Suppressor macrophage (primary cell): ENCODE results near the gene APLP2.
"Not testable (repeated sequence)": the region's sequence is repeated elsewhere in the genome, so short reads cannot be mapped to it uniquely, and the experiment has no call there.

ENCODE experiments used
- DNase-seq, 4 experiments: peaks; one replicate each; pipeline ENCODE4 v3.0.0-alpha.2; 2020 to 2022

APLP2 gene

GRCh38 chr11:130091169-130091568 lies 21.5 kb downstream of the APLP2 start:
- DNase-seq: not testable (repeated sequence)

GRCh38 chr11:130092661-130093060 lies 23.0 kb downstream of the APLP2 start:
- DNase-seq: no peak

GRCh38 chr11:130094614-130095013 lies 24.9 kb downstream of the APLP2 start:
- peak; percentile 76 to 92 (median 84) for DNase-seq

DNA sequence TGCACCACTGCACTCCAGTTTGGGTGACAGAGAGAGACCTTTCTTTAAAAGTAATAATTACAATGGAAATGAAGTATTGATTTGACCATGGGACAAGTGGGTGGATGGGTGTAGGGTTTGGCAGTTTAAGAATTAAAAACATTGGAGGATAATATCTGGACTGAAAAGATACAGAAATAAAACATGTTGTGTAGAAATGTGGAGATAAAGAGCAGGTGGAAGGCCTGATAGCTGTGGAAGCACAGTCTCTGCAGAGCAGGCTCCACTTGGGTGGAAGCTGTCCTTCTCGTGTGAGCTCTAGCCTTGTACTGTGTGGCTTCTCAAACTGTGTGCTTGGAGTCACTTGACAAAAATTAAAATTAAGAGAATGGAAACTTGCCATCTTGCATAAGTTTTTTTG lies 25.6 kb downstream of the APLP2 start:
- DNase-seq: no peak

GRCh38 chr11:130096042-130096441 lies 26.3 kb downstream of the APLP2 start:
- DNase-seq: no peak

DNA sequence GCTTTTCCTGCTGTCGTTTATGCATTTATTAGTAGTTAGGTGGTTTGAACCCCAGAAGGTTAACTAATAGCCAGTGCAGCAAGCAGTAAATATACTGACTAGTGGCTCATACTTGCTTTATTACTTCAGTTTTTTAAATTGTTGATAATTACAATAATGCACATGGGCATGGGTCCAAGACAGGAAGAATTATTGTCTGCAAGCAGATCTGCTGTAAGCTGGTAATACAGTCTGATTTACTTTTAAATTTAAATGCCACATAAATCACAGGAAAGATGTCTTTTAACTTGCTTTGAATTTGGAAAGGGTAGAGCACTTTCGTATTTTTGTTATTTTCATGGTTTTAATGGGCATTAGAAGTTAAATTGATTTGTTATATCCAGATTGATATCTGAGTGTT lies 27.1 kb downstream of the APLP2 start:
- DNase-seq: no peak

DNA sequence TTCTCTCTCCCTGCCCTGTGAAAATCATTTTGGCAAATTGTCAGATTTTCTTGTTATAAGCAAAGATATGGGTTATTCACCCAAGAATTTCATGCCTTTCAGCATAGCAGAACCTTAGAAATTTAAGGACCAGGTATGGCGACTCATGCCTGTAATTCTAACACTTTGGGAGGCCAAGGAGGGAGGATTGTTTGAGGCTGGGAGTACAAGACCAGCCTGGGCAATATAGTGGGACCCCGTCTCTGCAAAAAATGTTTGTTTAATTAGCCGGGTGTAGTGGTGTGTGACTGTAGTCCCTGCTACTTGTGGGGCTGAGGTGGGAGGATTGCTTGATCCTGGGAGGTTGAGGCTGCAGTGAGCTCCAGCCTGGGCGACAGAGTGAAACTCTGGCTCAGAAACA lies 27.6 kb downstream of the APLP2 start:
- no peak for DNase-seq

GRCh38 chr11:130099356-130099755 lies 29.7 kb downstream of the APLP2 start:
- DNase-seq: no peak

GRCh38 chr11:130100381-130101095 lies 30.8 kb downstream of the APLP2 start:
- DNase-seq: no peak

DNA sequence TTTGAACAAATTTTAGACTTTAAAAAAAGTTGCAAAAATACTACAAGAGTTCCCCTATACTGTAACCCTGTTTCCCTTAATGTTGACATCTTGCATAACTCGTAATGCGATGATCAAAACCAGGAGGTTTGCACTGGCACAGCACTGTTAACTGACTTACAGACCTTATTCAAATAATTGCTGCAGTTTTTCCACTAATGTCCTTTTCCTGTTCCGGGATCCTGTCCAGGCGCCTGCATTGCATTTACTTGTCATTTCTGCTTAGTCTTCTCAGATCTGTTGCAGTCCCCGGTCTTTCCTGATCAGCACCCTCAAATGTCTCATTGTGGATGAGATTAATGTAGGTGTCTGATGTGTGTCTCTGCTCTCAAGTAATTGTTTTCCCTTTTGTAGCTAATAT lies 32.0 kb downstream of the APLP2 start:
- peak in 2 of 4 experiments; percentile 17 to 38 for DNase-seq

DNA sequence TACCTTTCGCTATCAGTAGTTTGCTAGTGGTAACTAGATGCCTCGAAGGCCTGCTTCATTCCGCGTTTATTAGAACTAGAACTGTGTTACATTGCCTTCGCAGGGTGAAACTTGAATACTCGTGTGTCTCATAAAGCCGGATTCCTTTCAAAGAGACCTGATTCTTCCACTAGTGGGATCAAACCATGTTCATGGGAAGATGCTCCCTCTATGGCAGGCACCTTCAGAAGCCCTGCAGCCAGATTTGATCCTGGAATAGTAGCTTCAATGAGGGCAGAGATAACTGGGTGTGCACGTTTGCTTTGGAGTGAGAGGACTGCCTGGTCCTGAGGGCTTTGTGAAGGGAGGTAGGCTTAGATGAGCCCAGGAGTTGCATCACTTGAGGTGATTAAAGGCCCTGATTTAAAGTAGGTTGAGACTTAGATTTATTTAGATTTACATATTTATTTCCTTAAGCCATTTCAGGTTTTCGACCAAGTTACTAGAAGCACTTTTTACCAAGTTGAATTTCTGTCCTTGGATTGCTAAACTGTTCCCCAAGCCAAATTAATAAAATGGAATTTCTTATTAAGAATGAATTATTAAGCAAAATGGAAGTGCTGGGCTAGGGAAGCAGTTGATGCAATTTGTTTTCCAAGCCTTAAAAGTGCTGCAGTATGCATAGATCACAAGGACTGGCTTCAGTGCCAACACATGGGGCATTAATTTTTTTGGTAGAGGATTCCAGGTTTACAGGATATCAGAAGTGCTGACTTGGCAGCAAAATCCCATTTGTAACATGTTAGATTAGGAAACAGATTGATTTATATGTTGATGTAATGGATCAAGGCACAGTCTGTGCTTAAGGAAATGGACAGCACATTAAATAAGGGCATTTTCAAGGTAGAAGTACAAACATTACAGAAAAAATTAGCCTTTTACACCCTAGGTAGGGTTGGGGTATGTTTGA lies 32.9 kb downstream of the APLP2 start:
- DNase-seq: no peak

DNA sequence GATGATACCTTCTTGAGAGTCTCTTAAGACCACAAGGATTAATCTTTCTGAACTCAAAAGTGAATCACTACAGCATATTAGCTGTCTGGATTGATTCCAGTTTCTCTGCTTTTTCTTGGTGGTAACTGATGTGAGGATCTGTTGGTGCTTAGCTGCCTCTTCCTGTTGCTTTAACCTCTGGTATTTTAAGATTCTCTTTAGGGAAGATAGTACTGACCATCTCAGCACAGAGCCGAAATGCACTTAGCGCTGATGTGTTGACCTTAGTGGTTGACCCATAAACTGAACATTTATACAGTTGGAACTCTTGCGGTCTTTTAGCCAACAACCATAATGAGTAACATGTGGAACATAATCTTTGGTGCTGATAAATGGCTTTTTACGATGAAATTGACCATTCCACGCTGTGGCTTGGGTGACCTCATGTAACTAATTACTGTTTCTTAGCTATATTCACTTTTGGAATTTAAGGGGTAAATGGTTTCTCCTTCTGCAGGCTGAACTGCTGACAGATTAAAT lies 33.7 kb downstream of the APLP2 start:
- peak in 1 of 4 experiments; percentile 19 for DNase-seq

- DNase-seq: peak in 1 of 4 experiments; percentile 28
Measured at GRCh38 chr11:130106381-130106780, 36.7 kb downstream of the APLP2 start.

DNA sequence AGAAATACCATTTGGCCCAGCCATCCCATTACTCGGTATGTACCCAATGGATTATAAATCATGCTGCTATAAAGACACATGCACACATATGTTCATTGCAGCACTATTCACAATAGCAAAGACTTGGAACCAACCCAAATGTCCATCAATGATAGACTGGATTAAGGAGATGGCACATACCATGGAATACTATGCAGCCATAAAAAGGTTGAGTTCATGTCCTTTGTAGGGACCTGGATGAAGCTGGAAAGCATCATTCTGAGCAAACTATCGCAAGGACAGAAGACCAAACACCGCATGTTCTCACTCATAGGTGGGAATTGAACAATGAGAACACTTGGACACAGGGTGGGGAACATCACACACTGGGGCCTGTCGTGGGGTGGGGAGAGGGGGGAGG lies 39.0 kb downstream of the APLP2 start:
- not testable (repeated sequence) for DNase-seq

GRCh38 chr11:130109386-130109785 lies 39.7 kb downstream of the APLP2 start:
- peak; percentile 42 to 71 (median 61) for DNase-seq

- DNase-seq: no peak
Measured at GRCh38 chr11:130110339-130111108, 40.8 kb downstream of the APLP2 start.

- DNase-seq: no peak
Measured at GRCh38 chr11:130112071-130112830, 42.6 kb downstream of the APLP2 start.

DNA sequence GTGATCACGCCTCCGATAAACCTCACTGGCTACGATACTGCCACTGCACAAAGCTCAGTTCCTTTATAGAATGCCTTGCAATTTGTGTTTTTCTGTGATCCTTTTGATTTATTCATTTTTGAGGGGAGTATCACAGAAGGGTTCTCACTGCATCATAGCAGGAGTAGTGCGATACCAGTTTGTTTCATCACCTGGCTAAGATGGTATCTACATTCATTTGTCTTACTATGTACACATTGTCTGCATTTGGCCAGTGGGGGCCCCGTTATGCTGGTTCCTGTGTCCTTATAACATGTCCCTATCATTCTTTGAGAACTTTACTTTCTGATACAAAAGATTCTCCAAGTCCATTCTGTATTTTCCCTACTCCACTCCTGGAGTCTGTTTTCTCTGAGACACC lies 44.6 kb downstream of the APLP2 start:
- no peak for DNase-seq

GRCh38 chr11:130114726-130115125 lies 45.0 kb downstream of the APLP2 start:
- no peak for DNase-seq

DNA sequence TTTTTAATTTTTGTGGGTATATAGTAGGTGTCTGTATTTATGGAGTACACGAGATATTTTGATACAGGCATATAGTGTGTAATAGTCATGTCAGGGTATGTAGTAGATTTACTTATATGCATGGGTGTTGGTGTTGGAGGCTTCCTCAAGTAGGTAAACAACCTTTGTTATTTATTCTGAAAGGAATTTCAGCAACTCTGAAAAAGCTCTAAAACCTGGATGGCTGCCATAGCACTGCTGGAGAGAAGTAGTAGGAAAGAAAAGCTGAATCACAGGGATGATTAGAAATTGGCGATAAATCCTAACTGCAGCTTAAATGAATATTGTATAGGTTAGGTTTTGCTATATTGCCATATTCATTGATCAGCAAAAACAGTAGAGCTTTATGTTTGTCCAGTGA lies 45.5 kb downstream of the APLP2 start:
- no peak for DNase-seq

GRCh38 chr11:130118165-130118564 lies 48.5 kb downstream of the APLP2 start:
- DNase-seq: no peak
